ENCODE measurements around the gene ITGB1BP1.
A peak's percentile ranks its signal among the peaks of the same experiment; 100 is the strongest.
"Not testable (repeated sequence)": the region's sequence is repeated elsewhere in the genome, so short reads cannot be mapped to it uniquely, and the experiment has no call there.

ITGB1BP1 gene

GRCh38 chr2:9400268-9401058, 22.9 kb downstream of the ITGB1BP1 start:
- no peak for DNase-seq (ENCODE audit: low spot score)

GRCh38 chr2:9398881-9399780, 24.2 kb downstream of the ITGB1BP1 start:
- DNase-seq (ENCODE audit: low spot score), result no peak

GRCh38 chr2:9398251-9398650, 25.1 kb downstream of the ITGB1BP1 start:
- not testable (repeated sequence) for DNase-seq (ENCODE audit: low spot score)

- DNase-seq (ENCODE audit: low spot score), result no peak
These were observed 26.1 kb downstream of the ITGB1BP1 start for GRCh38 chr2:9397201-9397600.

GRCh38 chr2:9394816-9395215, 28.5 kb downstream of the ITGB1BP1 start:
- DNase-seq (ENCODE audit: low spot score), result no peak

- peak; percentile 61 for DNase-seq (ENCODE audit: low spot score)
These were observed 30.2 kb downstream of the ITGB1BP1 start for GRCh38 chr2:9392898-9393765.

- no peak for DNase-seq (ENCODE audit: low spot score)
These were observed 31.2 kb downstream of the ITGB1BP1 start for GRCh38 chr2:9391961-9392720.

- DNase-seq (ENCODE audit: low spot score), result no peak
These were observed 32.3 kb downstream of the ITGB1BP1 start for GRCh38 chr2:9390991-9391390.

GRCh38 chr2:9390151-9390850, 33.0 kb downstream of the ITGB1BP1 start:
- no peak for DNase-seq (ENCODE audit: low spot score)

- DNase-seq (ENCODE audit: low spot score), result no peak
These were observed 34.1 kb downstream of the ITGB1BP1 start for GRCh38 chr2:9388950-9389911.

GRCh38 chr2:9388199-9388681, 35.1 kb downstream of the ITGB1BP1 start:
- no peak for DNase-seq (ENCODE audit: low spot score)

- no peak for DNase-seq (ENCODE audit: low spot score)
These were observed 37.5 kb downstream of the ITGB1BP1 start for GRCh38 chr2:9385841-9386240.

- no peak for DNase-seq (ENCODE audit: low spot score)
These were observed 38.8 kb downstream of the ITGB1BP1 start for GRCh38 chr2:9384521-9384920.

- DNase-seq (ENCODE audit: low spot score), result no peak
These were observed 40.6 kb downstream of the ITGB1BP1 start for GRCh38 chr2:9382604-9383235.

- no peak for DNase-seq (ENCODE audit: low spot score)
These were observed 42.4 kb downstream of the ITGB1BP1 start for GRCh38 chr2:9380702-9381628.

GRCh38 chr2:9379391-9379755, 44.0 kb downstream of the ITGB1BP1 start:
- DNase-seq (ENCODE audit: low spot score), result no peak

- no peak for DNase-seq (ENCODE audit: low spot score)
These were observed 44.6 kb downstream of the ITGB1BP1 start for GRCh38 chr2:9378433-9379390.
